ENCODE data around the gene SLC22A7.

Gene SLC22A7

DNA sequence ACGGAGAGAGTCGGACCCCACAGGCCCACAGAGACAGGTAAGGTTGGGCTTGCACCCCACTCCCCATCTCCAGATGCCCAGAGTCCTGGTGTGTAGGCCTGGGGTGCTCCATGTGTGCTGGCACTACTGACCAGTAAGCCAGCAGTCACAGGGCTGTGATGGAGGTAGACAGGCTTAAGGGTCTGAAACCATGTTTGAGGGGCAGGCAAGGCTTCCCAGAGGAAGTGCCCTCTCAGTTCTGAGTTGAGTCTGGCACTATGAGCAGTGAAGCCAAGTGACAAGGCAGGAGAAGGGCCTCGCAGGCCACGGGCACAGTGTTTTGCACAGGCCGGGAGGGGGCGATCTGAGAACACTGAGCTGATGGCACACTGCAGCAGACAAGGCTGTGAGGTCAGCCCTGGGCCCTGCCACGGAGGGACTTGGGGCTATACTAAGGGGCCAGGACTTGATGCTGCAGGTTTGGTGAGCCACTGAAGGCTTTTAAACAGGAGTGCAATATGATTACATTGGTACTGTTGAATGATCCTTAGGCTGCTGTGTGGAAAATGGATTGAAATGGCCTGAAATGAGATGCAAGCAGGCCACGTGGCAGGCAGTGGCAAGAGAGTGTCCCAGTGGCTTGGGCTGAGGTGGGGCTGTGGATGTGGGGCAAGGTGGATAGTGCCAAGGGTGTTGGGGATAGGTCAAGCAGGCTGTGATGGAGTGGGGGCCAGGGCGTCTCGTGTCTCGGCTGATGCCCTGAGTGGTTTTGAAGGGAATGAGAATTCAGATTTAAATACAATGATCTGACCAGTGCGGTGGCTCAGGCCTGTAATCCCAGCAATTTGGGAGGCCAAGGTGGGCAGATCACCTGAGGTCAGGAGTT lies 34.5 kb upstream of the SLC22A7 start:
- in situ Hi-C loops (cut with MboI; ENCODE audit: low sequenced_read_pairs), result no loop called here

DNA sequence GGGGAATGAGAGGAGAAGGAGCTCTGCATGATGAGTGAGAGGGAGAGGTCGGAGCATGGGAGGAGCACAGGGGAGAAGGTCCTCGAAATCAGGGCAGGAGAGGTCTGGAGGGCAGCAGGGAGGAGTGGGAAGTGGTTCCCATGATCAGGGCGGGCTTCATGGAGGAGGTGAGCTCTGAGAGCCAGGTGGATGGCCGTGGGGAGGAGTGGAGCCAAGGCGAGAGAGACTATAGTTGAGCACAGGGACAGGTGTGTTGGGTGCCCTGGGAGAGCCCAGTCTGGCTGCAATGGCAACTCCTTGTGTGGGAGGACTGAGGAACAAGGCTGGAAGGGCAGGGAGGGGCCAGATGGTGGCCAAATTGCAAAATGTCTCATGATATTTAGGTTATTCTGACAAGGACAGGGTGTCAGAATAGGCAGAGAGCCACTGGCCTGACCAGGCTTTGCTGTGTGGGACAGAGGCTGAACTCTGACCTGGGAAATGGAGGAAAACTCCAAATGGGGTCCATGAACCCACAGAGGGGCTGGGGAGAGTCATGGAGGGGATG lies 33.4 kb upstream of the SLC22A7 start:
- in situ Hi-C loops (cut with MboI; ENCODE audit: low sequenced_read_pairs), result no loop called here

- in situ Hi-C loops (cut with MboI; ENCODE audit: low sequenced_read_pairs), result no loop called here
These were observed 32.5 kb upstream of the SLC22A7 start for GRCh38 chr6:43265564-43265963.

- in situ Hi-C loops (cut with MboI; ENCODE audit: low sequenced_read_pairs), result no loop called here
These were observed 30.3 kb upstream of the SLC22A7 start for GRCh38 chr6:43267619-43268354.

GRCh38 chr6:43268355-43268700 lies 29.7 kb upstream of the SLC22A7 start:
- in situ Hi-C loops (cut with MboI; ENCODE audit: low sequenced_read_pairs), result no loop called here

DNA sequence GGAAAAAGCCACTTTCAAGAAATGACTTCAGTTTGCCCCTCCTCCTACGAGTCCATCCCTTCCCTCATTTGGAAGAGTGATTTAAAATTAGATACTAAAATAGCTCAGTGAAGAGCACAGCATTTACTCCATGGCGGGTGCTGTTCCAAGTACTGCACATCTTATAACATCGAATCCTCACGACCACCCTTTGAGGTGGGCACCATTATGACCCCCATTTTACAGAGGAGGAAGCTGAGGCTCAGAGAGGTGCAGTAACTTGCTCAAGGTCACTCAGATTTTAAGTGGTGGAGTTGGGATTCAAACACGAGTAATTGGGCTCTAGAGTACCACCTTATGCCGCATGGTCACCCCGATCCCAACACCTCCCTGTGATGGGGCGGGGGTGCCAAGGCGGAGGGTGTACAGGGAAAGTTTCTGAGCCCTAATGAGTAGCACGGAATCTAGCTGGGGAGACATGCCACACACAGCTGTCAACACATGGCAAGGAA lies 29.2 kb upstream of the SLC22A7 start:
- in situ Hi-C loops (cut with MboI; ENCODE audit: low sequenced_read_pairs), result no loop called here

- in situ Hi-C loops (cut with MboI; ENCODE audit: low sequenced_read_pairs), result no loop called here
These were observed 28.6 kb upstream of the SLC22A7 start for GRCh38 chr6:43269273-43270007.

GRCh38 chr6:43271103-43271815 lies 26.8 kb upstream of the SLC22A7 start:
- in situ Hi-C loops (cut with MboI; ENCODE audit: low sequenced_read_pairs), result no loop called here

DNA sequence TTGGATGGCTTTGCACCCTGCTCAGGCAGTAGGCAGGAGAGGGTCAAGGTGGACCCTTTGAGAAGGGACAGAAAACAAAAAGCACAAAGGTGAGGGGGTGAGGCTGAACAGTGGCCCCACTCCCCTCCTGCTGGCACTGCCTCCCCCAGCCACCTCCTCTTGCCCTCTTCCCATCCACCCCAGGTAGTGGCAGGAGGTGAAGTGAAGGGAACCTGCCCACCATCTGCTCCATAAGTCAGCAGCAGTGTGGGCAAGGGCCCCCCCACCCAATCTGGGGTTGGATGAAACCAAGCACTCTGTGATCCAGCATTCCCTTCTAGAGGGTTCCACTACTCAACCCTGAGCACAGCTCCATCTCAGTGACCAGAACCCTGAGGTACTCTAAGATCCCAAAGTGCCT lies 26.1 kb upstream of the SLC22A7 start:
- in situ Hi-C loops (cut with MboI; ENCODE audit: low sequenced_read_pairs), result no loop called here

DNA sequence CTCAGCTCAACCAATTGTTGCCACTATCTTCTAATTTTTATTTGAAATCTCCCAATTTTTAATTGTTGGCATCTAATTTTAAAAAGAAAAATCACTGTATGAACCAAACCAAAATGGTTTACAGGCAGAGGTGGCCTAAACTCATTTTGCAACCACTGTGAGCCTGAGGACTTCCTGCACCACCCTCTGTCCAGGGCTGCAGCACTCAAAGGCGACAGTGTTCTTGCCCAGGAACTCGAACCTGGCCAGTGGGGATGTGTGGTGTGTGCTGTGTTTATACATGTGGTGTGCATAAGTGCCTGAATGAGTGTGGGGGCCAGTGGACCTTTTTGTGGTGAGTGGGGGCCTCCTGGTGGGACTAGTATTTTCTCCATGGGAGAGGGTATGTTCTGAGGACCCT lies 24.4 kb upstream of the SLC22A7 start:
- in situ Hi-C loops (cut with MboI; ENCODE audit: low sequenced_read_pairs), result no loop called here

- in situ Hi-C loops (cut with MboI; ENCODE audit: low sequenced_read_pairs), result no loop called here
These were observed 23.7 kb upstream of the SLC22A7 start for GRCh38 chr6:43274127-43274915.

- in situ Hi-C loops (cut with MboI; ENCODE audit: low sequenced_read_pairs), result no loop called here
These were observed 23.0 kb upstream of the SLC22A7 start for GRCh38 chr6:43274916-43275597.

DNA sequence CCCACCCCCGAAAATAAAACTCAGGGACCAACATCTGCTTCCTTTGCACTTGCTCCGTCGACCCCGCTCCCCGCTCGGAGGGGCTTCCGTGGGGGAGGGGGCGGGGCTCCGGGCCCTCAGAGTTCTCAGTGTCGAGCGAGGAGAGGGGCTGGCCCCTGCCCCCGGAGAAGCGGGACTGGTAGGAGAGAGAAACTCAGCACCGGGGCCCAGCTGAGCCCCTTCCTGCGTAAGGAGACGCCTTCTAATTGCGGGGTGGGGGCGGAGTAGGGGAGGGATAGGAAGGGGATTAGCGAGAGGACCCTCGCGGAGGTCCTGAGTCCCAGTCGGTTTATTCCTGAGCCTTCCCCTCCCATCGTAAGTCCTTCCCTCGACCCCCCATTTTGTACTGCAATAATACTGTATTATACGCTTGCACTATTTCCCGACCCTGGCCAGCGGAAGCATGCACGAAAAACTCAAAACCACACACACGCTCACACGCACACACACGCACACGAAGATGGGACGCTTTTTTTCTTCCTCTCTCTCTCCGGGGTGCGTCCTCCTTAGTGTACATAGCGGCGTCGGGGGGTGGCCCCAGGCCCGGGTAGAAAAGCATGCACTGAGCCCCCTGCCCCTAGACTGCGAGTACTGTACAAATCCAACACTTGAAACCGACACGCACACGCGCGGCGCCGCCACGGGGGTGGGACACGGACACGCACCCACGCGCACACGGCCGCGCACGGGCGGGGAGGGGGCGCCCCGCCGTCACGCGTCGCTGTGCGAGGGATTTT lies 22.1 kb upstream of the SLC22A7 start:
- in situ Hi-C loops (cut with MboI; ENCODE audit: low sequenced_read_pairs), result no loop called here

DNA sequence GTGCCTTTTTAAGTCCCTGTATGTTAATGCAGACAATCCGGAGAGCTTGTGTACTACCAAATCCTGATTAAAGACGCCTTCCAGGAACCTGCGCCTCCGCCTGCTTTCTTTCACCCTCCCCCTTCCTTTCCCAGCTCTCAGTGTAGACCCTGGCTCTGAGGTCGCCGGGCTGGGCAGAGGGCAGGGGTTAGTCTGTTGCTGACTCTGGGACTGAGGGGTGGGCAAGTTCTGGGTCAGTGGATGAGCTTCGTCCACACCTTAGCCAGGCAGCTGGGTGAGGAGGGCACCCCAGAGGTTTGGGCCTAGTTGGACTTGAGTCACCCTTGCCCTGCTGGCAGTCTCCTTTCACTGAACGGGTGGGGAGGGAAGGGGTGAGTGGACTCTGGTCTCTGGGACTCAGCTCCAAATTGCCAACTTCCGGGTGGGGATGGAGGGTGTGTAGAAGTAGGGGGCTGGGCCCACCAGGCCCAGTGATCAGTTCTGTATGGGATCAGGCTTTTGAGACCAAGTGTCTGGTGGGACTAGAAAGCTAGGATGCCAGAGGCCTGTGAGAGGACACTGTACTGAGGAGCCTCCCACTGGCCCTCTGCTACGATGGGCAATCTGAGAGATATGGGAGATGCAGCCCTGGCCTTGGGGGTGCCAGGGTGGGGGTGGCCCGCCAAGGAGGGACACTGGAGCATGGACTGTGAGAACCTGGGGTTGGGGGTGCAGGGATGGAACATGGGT lies 21.3 kb upstream of the SLC22A7 start:
- in situ Hi-C loops (cut with MboI; ENCODE audit: low sequenced_read_pairs), result no loop called here

DNA sequence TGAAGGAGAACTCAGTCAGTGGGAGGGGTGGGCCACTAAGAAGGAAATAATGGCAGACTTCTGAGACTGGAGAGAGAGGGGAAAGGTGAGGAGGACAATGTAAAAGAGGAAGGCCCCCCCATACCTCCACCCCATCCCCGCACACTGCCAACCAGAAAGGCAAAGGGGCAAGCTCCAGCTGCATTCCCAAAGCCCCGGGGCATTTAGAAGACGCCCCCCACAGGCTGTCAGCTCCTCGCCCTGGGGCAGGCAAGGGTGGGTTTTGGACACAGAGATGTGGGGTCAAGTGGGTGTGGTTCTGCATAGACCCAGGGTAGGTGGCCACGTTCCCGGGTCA lies 20.8 kb upstream of the SLC22A7 start:
- in situ Hi-C loops (cut with MboI; ENCODE audit: low sequenced_read_pairs), result no loop called here

DNA sequence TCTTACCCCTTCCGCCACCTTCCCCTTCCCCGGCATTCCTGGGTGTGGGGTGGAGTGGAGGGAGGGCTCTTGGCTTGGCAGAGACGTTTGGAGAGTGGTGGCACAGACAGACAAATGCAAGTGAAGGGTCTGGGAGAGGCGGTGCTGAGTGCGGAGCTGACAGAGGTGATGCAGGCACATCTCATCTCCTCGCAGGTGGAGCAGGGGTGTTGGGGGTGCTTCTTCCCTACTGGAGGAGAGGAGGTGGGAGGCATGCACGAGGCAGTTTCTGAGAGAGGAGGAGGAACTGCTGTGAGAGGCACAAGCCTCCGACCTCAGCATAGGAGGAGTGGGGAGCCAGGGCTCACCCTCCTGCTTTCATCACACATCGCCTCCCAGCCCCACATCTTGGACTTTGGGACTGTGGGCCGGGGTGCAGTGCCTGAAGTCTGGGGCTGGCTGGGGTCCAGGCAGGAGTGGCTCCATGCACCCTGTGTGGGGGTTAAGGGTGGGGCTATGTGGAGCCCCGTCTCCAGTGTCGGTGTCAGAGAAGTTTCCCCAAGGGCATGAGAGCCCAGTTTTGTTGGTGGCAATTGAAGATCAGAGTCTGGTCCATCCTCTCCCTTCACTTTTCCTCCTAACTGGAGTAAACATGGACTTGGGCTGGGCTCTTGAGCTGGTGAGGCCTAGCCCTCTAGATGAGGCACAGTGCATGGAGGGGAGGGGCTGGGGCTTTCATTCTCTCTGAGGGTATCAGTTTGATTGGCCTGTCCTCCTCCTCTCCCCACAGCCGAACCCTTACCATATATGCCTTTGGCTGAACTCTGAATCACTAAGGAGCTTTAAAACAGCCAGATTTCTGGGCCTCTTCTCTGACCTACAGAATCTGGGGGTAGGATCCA lies 20.2 kb upstream of the SLC22A7 start:
- in situ Hi-C loops (cut with MboI; ENCODE audit: low sequenced_read_pairs), result no loop called here

DNA sequence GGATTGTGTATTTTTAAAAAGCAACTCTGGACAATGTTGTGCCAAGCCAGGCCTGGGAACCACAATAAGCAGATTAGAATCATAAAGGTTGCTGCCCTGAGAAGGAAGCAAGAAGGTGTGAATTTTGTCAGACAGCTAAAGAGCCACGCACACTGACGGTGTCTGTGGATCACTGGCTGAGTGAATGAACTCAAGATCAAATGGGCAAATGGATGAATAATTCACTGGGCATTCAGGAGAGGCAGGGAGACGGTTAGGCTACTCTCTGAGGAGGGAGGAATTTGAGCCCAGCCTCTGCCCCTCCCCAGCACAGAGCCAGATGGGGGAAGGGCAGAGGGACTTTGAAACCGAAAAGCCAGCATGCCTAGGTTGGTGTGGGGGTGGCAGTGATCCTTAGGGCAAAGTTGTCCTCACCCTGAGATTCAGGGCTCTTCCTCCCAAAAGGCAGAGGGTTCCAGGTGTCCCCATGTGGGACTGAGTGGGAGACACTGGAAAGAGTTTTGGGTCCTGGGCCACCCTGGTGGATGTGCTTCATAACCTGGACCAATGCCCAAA lies 19.5 kb upstream of the SLC22A7 start:
- in situ Hi-C loops (cut with MboI; ENCODE audit: low sequenced_read_pairs), result no loop called here

Measured in HL-60/S4 (cell line).